Erythroblast (primary cell): ENCODE data around the gene NEIL3.

Experiments used
- GATA1 ChIP-seq: IDR thresholded peaks from 2 replicates; pipeline ENCODE4 v1.6.1; 2011; ENCODE audit warnings: low read depth, mild to moderate bottlenecking, control low read depth, low read length, moderate library complexity
- POLR2A ChIP-seq: IDR thresholded peaks from 2 replicates; pipeline ENCODE4 v1.6.1; 2011; ENCODE audit warnings: mild to moderate bottlenecking, low read length

GRCh38 chr4:177308125-177308524, 1.5 kb upstream of the NEIL3 start:
- TF ChIP-seq POLR2A, result no peak
- TF ChIP-seq GATA1, result no peak
